Gastrocnemius medialis (tissue), 4 donors: Measurements from ENCODE around the gene NPR2. TPM values are rescaled to one million over a fixed set of nuclear protein-coding genes. Genes with fewer than 3 reads are reported as not detected.

Source experiments
- ATAC-seq, 2 donors: fragments of 150-250 bp; one replicate each; pipeline ENCODE4 v1.9.1; 2016
- DNase-seq, 2 donors: peaks; one replicate each; pipeline ENCODE4 v3.0.0-alpha.2; 2019
- H3K27ac ChIP-seq, 4 donors: fragments of 200-600 bp; sonication (generic); 1 replicate in 1 of 4; 2 replicates in 3 of 4; pipeline ENCODE4 v1.5.1; 2016 to 2018; ENCODE audit warnings: mild to moderate bottlenecking in 2 of 4, moderate library complexity in 1 of 4
- H3K27me3 ChIP-seq, 3 donors: fragments of 200-600 bp; sonication (generic) in 2 of 3; 1 replicate in 1 of 3; 2 replicates in 2 of 3; pipeline versions ENCODE4 v1.5.1 to v1.6.0; 2016 to 2019; ENCODE audit warnings: mild to moderate bottlenecking in 1 of 3, moderate library complexity in 1 of 3
- H3K36me3 ChIP-seq, 2 donors: fragments of 200-600 bp; sonication (generic) in 1 of 2; one replicate each; pipeline ENCODE4 v1.5.1; 2017 to 2018
- H3K4me1 ChIP-seq, 2 donors: fragments of 200-600 bp; sonication (generic) in 1 of 2; one replicate each; pipeline ENCODE4 v1.5.1; 2016 to 2017; ENCODE audit warnings: mild to moderate bottlenecking in 2 of 2
- H3K4me3 ChIP-seq, 4 donors: fragments of 200-600 bp; sonication (generic) in 3 of 4; 1 replicate in 1 of 4; 2 replicates in 3 of 4; pipeline ENCODE4 v1.5.1; 2016 to 2019; ENCODE audit warnings: mild to moderate bottlenecking in 2 of 4
- H3K9me3 ChIP-seq, 3 donors: fragments of 200-600 bp; sonication (generic) in 2 of 3; 1 replicate in 1 of 3; 2 replicates in 2 of 3; pipeline ENCODE4 v1.5.1; 2016 to 2019
- POLR2A ChIP-seq, 2 donors: fragments of 450-650 bp; IDR thresholded peaks; one replicate each; pipeline ENCODE4 v1.6.1; 2017; ENCODE audit warnings: antibody characterized with exemption in 2 of 2, mild to moderate bottlenecking in 2 of 2, moderate library complexity in 2 of 2
- in situ Hi-C, 4 donors: fragments of 200-750 bp; cut with MboI; loops; one replicate each; pipeline versions ENCODE4 v1.15.0 to v1.8.0; 2017; ENCODE audit warnings: low sequenced_read_pairs in 4 of 4
- intact Hi-C: fragments of 100-400 bp; cut with DNase I; formaldehyde crosslinking; loops from one replicate; pipeline ENCODE4 v1.15.1; 2023; ENCODE audit warnings: low total_unique reads
- total RNA-seq, 4 donors: library from RNA; depleted of rRNA; stranded (reverse); fragments of >200 nt; gene quantifications; one replicate each; pipeline versions ENCODE4 v1.1.0 to v1.2.3, GENCODE V29; 2016
- TF ChIP-seq, protein P1 (sequence below), 5 experiments: fragments of 450-650 bp in 3 of 5; fragments of 200-600 bp in 2 of 5; sonication (generic) in 2 of 5; IDR thresholded peaks in 4 of 5; conservative IDR thresholded peaks in 1 of 5; 1 replicate in 4 of 5; 2 replicates in 1 of 5; pipeline ENCODE4 v1.5.1; 2016 to 2019; ENCODE audit warnings: antibody characterized with exemption in 5 of 5, mild to moderate bottlenecking in 3 of 5, moderate library complexity in 3 of 5

The NPR2 gene
- total RNA-seq, 4 donors from 2014 or later: 12.3 to 19.2 (median 16.3) TPM

DNA sequence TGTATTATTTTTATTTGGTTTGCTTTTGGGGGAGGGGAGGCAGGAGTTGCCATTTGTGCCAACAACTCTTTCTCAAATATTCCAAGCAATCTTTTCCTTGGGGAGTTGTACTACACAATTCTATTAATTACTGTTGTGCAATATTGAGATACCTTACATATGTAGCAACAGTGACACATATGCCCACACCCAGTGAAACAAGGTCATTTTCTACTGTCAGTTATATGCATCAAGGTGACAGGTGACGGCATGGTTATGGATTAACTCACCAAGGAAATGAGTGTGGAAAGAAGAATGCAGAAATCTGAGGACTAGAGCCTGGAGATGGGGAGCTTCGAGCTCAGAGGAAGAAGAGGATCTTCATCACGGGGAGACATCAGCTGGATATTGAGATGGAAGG is 19.4 kb upstream of the NPR2 start:
- TF ChIP-seq POLR2A (IDR thresholded peaks at IDR 0.05): no peak
- TF ChIP-seq, protein P1, sequence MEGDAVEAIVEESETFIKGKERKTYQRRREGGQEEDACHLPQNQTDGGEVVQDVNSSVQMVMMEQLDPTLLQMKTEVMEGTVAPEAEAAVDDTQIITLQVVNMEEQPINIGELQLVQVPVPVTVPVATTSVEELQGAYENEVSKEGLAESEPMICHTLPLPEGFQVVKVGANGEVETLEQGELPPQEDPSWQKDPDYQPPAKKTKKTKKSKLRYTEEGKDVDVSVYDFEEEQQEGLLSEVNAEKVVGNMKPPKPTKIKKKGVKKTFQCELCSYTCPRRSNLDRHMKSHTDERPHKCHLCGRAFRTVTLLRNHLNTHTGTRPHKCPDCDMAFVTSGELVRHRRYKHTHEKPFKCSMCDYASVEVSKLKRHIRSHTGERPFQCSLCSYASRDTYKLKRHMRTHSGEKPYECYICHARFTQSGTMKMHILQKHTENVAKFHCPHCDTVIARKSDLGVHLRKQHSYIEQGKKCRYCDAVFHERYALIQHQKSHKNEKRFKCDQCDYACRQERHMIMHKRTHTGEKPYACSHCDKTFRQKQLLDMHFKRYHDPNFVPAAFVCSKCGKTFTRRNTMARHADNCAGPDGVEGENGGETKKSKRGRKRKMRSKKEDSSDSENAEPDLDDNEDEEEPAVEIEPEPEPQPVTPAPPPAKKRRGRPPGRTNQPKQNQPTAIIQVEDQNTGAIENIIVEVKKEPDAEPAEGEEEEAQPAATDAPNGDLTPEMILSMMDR (IDR thresholded peaks at IDR 0.05 in 4 of 5, conservative IDR thresholded peaks at IDR 0.05 in 1 of 5): no peak
- DNase-seq: no peak
- intact Hi-C loops: no loop called here
- no peak for ATAC-seq
- no peaks in the 10 kb centered on the region for H3K36me3 ChIP-seq
- in situ Hi-C loops: no loop called here
- H3K4me3 ChIP-seq: no peak overlapping the region
- peaks cover 29 to 39% of the 10 kb centered on the region in 2 donors for H3K4me1 ChIP-seq
- H3K27me3 ChIP-seq: no peaks in the 10 kb centered on the region
- H3K27ac ChIP-seq: peak overlapping the region in 2 of 4 donors; percentile 19 to 69
- H3K9me3 ChIP-seq: no peaks in the 10 kb centered on the region

DNA sequence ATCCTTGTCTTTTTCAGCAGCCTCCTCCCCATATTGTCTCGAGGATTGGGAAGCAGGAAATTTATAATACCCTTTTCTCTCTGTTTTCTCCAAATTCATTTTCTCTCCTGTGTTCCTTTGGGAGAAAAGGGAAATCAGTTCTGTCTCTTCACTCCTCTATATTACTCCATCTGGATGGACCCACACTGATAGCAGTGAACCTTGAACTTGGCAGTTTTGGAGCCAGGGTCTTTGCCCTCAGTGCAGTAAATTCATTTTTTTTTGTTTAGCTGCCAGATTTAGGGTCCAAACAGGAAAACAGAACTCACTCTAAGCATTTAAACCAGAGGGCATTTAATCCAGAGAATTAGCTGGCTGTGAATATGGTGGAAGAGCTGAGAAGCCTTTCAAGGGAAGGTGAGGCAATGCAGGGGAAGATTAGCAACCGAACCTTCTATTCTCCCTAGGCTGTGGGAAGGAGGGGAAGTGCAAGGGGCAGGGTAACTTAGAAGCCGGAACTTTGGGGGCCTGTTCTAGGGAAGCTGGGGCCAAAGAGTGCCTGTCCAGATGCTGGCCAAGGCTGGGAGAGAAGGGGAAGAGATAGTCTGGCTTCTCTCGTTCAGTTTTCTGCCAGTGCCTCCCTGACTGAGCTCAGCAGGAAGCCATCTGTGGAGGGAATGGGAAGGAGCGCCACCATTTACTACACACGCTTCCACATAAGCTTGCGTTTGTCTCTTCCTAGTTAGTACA is 16.3 kb upstream of the NPR2 start:
- no peaks in the 10 kb centered on the region for H3K27me3 ChIP-seq
- intact Hi-C loops: no loop called here
- no peak overlapping the region for H3K4me3 ChIP-seq
- H3K4me1 ChIP-seq: peaks cover 29 to 35% of the 10 kb centered on the region in 2 donors
- no peaks in the 10 kb centered on the region for H3K36me3 ChIP-seq
- in situ Hi-C loops: no loop called here
- no peak overlapping the region for H3K27ac ChIP-seq
- peak in 1 of 2 donors; percentile 29 for DNase-seq
- no peaks in the 10 kb centered on the region for H3K9me3 ChIP-seq
- peak in 1 of 2 donors; percentile 34 for ATAC-seq
- TF ChIP-seq POLR2A (IDR thresholded peaks at IDR 0.05): no peak
- TF ChIP-seq, protein P1 (IDR thresholded peaks at IDR 0.05 in 4 of 5, conservative IDR thresholded peaks at IDR 0.05 in 1 of 5): no peak

DNA sequence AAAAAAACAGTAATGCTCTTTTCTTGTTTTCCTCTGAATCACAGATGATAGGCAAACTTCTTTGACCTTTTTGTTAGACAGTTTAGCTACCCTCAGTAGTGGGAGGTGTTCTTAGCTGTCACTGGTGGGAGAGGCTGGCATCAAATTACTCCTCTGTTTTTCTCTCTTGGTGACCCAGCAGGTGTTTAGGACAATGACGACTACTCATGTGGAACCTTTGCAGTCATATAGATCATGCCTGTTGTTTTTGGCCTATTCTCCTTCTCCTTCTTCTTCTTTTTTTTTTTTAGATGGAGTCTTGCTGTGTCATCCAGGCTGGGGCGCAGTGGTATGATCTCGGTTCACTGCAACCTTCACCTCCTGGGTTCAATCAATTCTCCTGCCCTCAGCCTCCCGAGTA is 15.4 kb upstream of the NPR2 start:
- DNase-seq (no peak), ATAC-seq (peak in 1 of 2 donors; percentile 31)
- H3K36me3 ChIP-seq: no peaks in the 10 kb centered on the region
- peak overlapping the region in 1 of 4 donors; percentile 36 for H3K27ac ChIP-seq
- H3K4me1 ChIP-seq: peaks cover 22 to 26% of the 10 kb centered on the region in 2 donors
- H3K4me3 ChIP-seq: no peak overlapping the region
- H3K9me3 ChIP-seq: no peaks in the 10 kb centered on the region
- intact Hi-C loops (no loop called here), in situ Hi-C loops (no loop called here)
- no peaks in the 10 kb centered on the region for H3K27me3 ChIP-seq
- TF ChIP-seq, protein P1 (IDR thresholded peaks at IDR 0.05 in 4 of 5, conservative IDR thresholded peaks at IDR 0.05 in 1 of 5): no peak
- TF ChIP-seq POLR2A (IDR thresholded peaks at IDR 0.05): no peak

DNA sequence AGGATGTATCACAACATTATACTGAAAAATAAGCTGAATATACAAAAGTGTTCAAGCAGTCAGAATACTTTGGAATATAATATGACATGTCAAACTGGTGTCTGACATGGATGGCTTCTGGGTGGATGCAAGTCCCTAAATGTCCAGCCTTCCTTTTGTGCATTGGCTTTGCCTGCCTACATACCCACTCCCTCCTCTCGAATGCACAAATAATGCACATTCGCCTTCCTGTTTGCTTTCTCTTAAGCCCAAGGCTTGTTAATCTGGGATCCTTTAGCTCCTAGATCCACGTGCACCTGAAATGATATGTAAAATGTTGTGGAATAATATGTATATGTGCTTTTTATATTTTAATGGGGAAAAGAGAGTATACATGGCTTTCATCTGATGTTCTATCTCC is 12.9 kb upstream of the NPR2 start:
- intact Hi-C loops: no loop called here
- DNase-seq (no peak), ATAC-seq (no peak)
- no peaks in the 10 kb centered on the region for H3K9me3 ChIP-seq
- in situ Hi-C loops: no loop called here
- no peak overlapping the region for H3K4me3 ChIP-seq
- no peak overlapping the region for H3K27ac ChIP-seq
- TF ChIP-seq POLR2A (IDR thresholded peaks at IDR 0.05): no peak
- TF ChIP-seq, protein P1 (IDR thresholded peaks at IDR 0.05 in 4 of 5, conservative IDR thresholded peaks at IDR 0.05 in 1 of 5): no peak
- H3K27me3 ChIP-seq: no peaks in the 10 kb centered on the region
- no peaks in the 10 kb centered on the region for H3K36me3 ChIP-seq
- H3K4me1 ChIP-seq: peaks cover 7 to 15% of the 10 kb centered on the region in 2 donors
